GM21717 (cell line): ENCODE results near the gene PIKFYVE.
A peak's percentile ranks its signal among the peaks of the same experiment; 100 is the strongest.

Experiments
- ATAC-seq: cut with Tn5 transposase; IDR thresholded peaks from one replicate; pipeline ENCODE4 v1.9.1; 2021; ENCODE audit warnings: mild to moderate bottlenecking, moderate library complexity; ENCODE audit not compliant: unreplicated experiment

The PIKFYVE gene

DNA sequence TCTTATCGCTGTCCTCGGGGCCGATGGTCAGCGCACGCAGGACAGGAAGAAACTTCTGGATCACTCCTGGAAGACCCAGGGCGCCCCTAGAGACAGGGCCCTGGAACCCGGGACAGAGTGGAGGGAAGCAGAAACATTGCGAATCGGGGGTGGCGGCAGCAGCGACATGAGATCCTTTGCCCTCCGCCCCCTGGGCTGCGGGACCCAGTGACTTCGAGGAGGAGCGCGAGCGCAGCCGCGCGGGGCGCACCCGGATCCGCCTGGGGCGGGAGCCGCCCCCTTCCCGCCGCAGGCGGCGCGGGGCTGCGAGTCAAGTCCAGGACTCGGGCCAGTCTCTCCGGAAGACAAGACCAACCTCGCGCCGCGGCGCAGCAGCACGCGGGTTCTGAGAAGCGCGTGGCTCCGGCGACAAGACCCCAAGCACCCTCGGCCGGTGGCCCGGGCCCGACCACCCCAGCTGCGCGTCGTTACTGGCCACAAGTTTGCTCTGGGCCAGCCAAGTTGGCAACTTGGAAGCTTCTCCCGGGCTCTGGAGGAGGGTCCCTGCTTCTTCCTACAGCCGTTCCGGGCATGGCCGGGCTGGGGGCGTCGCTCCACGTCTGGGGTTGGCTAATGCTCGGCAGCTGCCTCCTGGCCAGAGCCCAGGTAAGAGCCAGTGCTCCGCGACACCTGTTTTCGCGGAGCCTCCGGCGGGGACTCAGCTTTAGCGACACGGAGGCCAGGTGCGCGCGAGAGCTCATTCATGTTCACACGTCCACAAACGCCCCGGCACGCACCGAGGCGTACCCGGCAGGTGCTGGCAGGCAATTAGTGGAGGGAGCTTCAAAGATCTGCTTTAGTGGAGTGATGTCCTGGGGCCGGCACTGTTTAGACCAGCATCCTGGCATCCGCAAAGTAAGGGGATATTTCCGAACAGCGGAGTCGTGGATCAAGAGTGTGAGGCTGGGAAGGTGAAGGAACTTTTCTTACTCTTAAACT, 140.7 kb downstream of the PIKFYVE start, which contains the start of gene PTH2R:
Gene PTH2R (plus strand): TSS at position 319 of the 978 bp plus-strand sequence. CDS start 252 bp downstream, at position 571.
- ATAC-seq: no peak

DNA sequence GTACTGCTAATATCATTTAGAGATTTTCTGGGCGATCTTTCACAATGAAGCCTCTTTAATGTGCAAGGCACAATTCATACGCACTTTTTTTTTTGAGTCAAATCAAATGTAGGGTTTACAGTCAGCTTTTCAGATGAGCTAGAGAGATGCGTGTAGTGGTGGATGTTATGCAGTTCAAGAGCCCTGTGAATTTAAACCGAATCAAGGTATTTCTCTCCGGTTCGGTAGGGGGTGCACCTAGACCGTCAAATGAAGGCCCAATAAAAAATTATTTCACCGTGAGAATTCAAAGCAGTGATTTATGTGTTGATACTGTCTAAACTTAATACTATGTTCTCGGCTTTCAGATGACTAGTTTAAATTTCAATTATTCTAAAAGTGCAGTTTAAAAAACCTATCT, 141.6 kb downstream of the PIKFYVE start:
- peak; percentile 49 for ATAC-seq
